Ovary (tissue), 3 donors: ENCODE measurements around the gene STX8.

Experiments
- EP300 ChIP-seq: sonication (generic); formaldehyde crosslinking; IDR thresholded peaks from one replicate; pipeline ENCODE4 v1.6.1; 2017; ENCODE audit warnings: antibody characterized with exemption
- POLR2A ChIP-seq: fragments of 450-650 bp; IDR thresholded peaks from one replicate; pipeline ENCODE4 v1.6.1; 2017; ENCODE audit warnings: antibody characterized with exemption, mild to moderate bottlenecking, moderate library complexity
- TF ChIP-seq, protein P1 (sequence below), 3 donors: fragments of 450-650 bp in 2 of 3; fragments of 200-600 bp in 1 of 3; IDR thresholded peaks; one replicate each; pipeline versions ENCODE4 v1.5.1 to v1.8.0; 2016 to 2022; ENCODE audit warnings: antibody characterized with exemption in 3 of 3, mild to moderate bottlenecking in 1 of 3
- donor health status: DM: no; HTN: no; CAD: no.

DNA sequence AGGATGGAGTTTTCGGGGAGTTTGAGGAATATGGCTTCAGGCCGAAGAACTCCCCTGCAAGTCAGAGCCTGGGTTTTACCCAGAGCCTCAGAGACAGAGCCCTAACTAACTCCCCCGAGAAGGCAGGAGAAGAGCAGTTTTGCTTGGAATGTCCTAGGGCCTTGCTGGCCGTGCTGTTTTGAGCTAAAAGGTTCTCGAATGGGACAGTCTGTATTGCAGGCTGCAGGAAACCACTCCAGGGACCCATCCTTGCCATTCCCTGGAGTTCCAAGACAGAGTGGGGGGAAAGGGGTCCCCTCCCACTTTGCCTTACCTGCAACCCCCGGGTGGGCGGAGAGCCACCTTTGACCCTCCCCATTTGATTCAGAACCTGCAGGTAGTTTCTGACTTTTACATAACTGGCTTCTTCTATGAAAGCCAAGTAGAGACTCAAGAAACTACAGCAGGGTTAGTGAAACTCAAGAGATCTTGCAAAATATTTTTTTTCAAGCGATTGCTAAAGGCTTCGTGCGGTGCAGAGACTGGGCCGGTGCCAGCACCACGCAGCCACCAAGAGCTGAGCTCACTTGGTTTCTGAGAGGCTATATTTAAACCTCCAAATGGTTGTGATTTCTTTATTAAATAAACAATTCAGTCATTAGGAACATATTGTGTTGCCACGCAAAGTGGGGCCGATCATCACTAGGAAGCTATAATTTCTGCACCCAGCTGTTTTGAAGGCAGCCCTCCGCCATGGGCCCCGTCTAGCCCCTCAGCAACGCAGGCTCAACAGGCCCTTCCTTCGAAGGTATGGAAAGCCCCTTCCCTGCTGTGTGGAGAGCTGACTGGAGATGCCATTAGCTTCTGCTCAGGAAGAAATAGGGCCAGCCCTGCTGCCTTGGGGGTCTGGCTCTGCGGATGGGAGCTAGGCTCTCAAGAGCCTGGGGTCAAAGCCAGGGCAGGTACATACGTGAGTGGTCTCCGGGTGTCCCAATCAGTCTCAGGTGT lies 331.3 kb downstream of the STX8 start:
- TF ChIP-seq, protein P1, sequence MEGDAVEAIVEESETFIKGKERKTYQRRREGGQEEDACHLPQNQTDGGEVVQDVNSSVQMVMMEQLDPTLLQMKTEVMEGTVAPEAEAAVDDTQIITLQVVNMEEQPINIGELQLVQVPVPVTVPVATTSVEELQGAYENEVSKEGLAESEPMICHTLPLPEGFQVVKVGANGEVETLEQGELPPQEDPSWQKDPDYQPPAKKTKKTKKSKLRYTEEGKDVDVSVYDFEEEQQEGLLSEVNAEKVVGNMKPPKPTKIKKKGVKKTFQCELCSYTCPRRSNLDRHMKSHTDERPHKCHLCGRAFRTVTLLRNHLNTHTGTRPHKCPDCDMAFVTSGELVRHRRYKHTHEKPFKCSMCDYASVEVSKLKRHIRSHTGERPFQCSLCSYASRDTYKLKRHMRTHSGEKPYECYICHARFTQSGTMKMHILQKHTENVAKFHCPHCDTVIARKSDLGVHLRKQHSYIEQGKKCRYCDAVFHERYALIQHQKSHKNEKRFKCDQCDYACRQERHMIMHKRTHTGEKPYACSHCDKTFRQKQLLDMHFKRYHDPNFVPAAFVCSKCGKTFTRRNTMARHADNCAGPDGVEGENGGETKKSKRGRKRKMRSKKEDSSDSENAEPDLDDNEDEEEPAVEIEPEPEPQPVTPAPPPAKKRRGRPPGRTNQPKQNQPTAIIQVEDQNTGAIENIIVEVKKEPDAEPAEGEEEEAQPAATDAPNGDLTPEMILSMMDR (IDR thresholded peaks at IDR 0.05), result no peak
- TF ChIP-seq EP300 (no peak), POLR2A (no peak)
